CD4-positive, CD25-positive, alpha-beta regulatory T cell (primary cell): ENCODE measurements around the gene KLHL6. TPM values are rescaled to one million over a fixed set of nuclear protein-coding genes. Genes with fewer than 3 reads are reported as not detected.
"Not testable (repeated sequence)": the region's sequence is repeated elsewhere in the genome, so short reads cannot be mapped to it uniquely, and the experiment has no call there.

ENCODE experiments used
- ATAC-seq, 2 donors: fragments of 150-1000 bp; cut with Tn5 transposase; one replicate each; pipeline ENCODE4 v1.10.0; 2021; ENCODE audit warnings: low read depth in 2 of 2, moderate number of reproducible peaks in 2 of 2, moderate library complexity in 1 of 2
- DNase-seq, 3 donors: peaks; one replicate each; pipeline versions ENCODE4 v3.0.0 to v3.0.0-alpha.2; 2012 to 2022; ENCODE audit warnings: mixed read lengths in 1 of 3
- H3K27ac ChIP-seq: one replicate; pipeline ENCODE4 v1.7.0; 2013; ENCODE audit warnings: mild to moderate bottlenecking, low read length; ENCODE audit not compliant: insufficient read depth, poor library complexity, severe bottlenecking
- H3K27me3 ChIP-seq: one replicate; pipeline ENCODE4 v1.7.0; 2013; ENCODE audit warnings: low read length; ENCODE audit not compliant: control insufficient read depth, insufficient read depth
- H3K36me3 ChIP-seq: one replicate; pipeline ENCODE4 v1.7.0; 2013; ENCODE audit warnings: mild to moderate bottlenecking, low read length, moderate library complexity; ENCODE audit not compliant: control insufficient read depth, insufficient read depth
- H3K4me1 ChIP-seq: 2 replicates; pipeline ENCODE4 v1.7.0; 2013; ENCODE audit warnings: mild to moderate bottlenecking, low read length; ENCODE audit not compliant: insufficient read depth, control insufficient read depth, poor library complexity, severe bottlenecking
- H3K4me3 ChIP-seq: one replicate; pipeline ENCODE4 v1.7.0; 2013; ENCODE audit warnings: low read depth, mild to moderate bottlenecking, low read length, moderate library complexity
- H3K9me3 ChIP-seq, 2 experiments: 1 replicate in 1 of 2; 2 replicates in 1 of 2; pipeline ENCODE4 v1.7.0; 2013; ENCODE audit warnings: low read length in 2 of 2, mild to moderate bottlenecking in 1 of 2, moderate library complexity in 1 of 2; ENCODE audit not compliant: control insufficient read depth in 2 of 2
- H3K27ac Mint-ChIP-seq, 3 donors: one replicate each; pipeline ENCODE4 v1.8.0; 2020 to 2022; ENCODE audit warnings: mild to moderate bottlenecking in 3 of 3, mixed read lengths in 3 of 3, moderate library complexity in 2 of 3
- H3K27me3 Mint-ChIP-seq: one replicate; pipeline ENCODE4 v1.8.0; 2022; ENCODE audit warnings: mild to moderate bottlenecking, mixed read lengths
- H3K36me3 Mint-ChIP-seq: one replicate; pipeline ENCODE4 v1.8.0; 2020; ENCODE audit warnings: mixed read lengths
- H3K4me1 Mint-ChIP-seq, 4 donors: one replicate each; pipeline ENCODE4 v1.8.0; 2020 to 2022; ENCODE audit warnings: mixed read lengths in 4 of 4, mild to moderate bottlenecking in 1 of 4
- H3K4me3 Mint-ChIP-seq, 4 donors: one replicate each; pipeline ENCODE4 v1.8.0; 2020 to 2022; ENCODE audit warnings: mild to moderate bottlenecking in 4 of 4, mixed read lengths in 4 of 4, moderate library complexity in 3 of 4
- H3K9me3 Mint-ChIP-seq, 7 donors: one replicate each; pipeline ENCODE4 v1.8.0; 2020 to 2022; ENCODE audit warnings: mixed read lengths in 7 of 7, mild to moderate bottlenecking in 3 of 7, moderate library complexity in 2 of 7
- polyA plus RNA-seq, 4 donors: library from polyadenylated mRNA; unstranded; fragments of 300-500 nt; fragmentation: Illumina TruSeq; gene quantifications; one replicate each; pipeline ENCODE4 v1.2.3, GENCODE V29; 2021
- total RNA-seq: library from RNA; stranded (reverse); gene quantifications from one replicate; pipeline ENCODE4 v1.2.3, GENCODE V29; 2022

Gene KLHL6
- total and polyA plus RNA-seq, 5 donors from 2014 or later: 17.8 to 48.2 (median 20.4) TPM

GRCh38 chr3:183466575-183466974 lies 88.9 kb downstream of the KLHL6 start:
- Mint-ChIP-seq H3K4me3 (no peak overlapping the region), H3K27me3 (peaks cover 5% of the 10 kb centered on the region), H3K27ac (no peak overlapping the region), H3K4me1 (peaks cover 5 to 7% (median 6%) of the 10 kb centered on the region in 4 donors), H3K9me3 (no peaks in the 10 kb centered on the region), H3K36me3 (no peaks in the 10 kb centered on the region)
- H3K9me3 ChIP-seq: no peaks in the 10 kb centered on the region
- H3K36me3 ChIP-seq: no peaks in the 10 kb centered on the region
- H3K4me3 ChIP-seq: no peak overlapping the region
- ATAC-seq (no peak), DNase-seq (no peak)
- H3K27ac ChIP-seq: no peak overlapping the region
- H3K4me1 ChIP-seq: no peaks in the 10 kb centered on the region
- no peaks in the 10 kb centered on the region for H3K27me3 ChIP-seq

GRCh38 chr3:183465710-183466109 lies 89.8 kb downstream of the KLHL6 start:
- not testable (repeated sequence) for H3K36me3 Mint-ChIP-seq, H3K27ac Mint-ChIP-seq, H3K27me3 Mint-ChIP-seq, H3K4me1 ChIP-seq, H3K27ac ChIP-seq, H3K27me3 ChIP-seq, H3K9me3 Mint-ChIP-seq, H3K36me3 ChIP-seq, H3K4me1 Mint-ChIP-seq, H3K9me3 ChIP-seq, H3K4me3 Mint-ChIP-seq, DNase-seq, H3K4me3 ChIP-seq, ATAC-seq

GRCh38 chr3:183464480-183464879 lies 91.0 kb downstream of the KLHL6 start:
- no peaks in the 10 kb centered on the region for H3K36me3 ChIP-seq
- no peaks in the 10 kb centered on the region for H3K4me1 ChIP-seq
- no peak for DNase-seq
- peaks cover 8% of the 10 kb centered on the region for H3K27me3 Mint-ChIP-seq
- no peaks in the 10 kb centered on the region for H3K36me3 Mint-ChIP-seq
- H3K9me3 ChIP-seq: no peaks in the 10 kb centered on the region
- no peaks in the 10 kb centered on the region for H3K27me3 ChIP-seq
- no peak overlapping the region for H3K27ac ChIP-seq
- H3K9me3 Mint-ChIP-seq: no peaks in the 10 kb centered on the region
- no peak overlapping the region for H3K27ac Mint-ChIP-seq
- no peak overlapping the region for H3K4me3 ChIP-seq
- no peak for ATAC-seq
- no peak overlapping the region for H3K4me3 Mint-ChIP-seq
- peaks cover 5 to 7% (median 5%) of the 10 kb centered on the region in 4 donors for H3K4me1 Mint-ChIP-seq

GRCh38 chr3:183460081-183461055 lies 95.1 kb downstream of the KLHL6 start:
- H3K4me3 ChIP-seq: no peak overlapping the region
- no peaks in the 10 kb centered on the region for H3K27me3 ChIP-seq
- Mint-ChIP-seq H3K4me1 (no peaks in the 10 kb centered on the region), H3K27me3 (peaks cover 4% of the 10 kb centered on the region), H3K4me3 (no peak overlapping the region), H3K9me3 (peaks cover 0 to 2% (median 0%) of the 10 kb centered on the region in 7 donors), H3K27ac (no peak overlapping the region), H3K36me3 (no peaks in the 10 kb centered on the region)
- ATAC-seq (no peak), DNase-seq (no peak)
- H3K27ac ChIP-seq: no peak overlapping the region
- no peaks in the 10 kb centered on the region for H3K4me1 ChIP-seq
- H3K36me3 ChIP-seq: no peaks in the 10 kb centered on the region
- no peaks in the 10 kb centered on the region for H3K9me3 ChIP-seq

- no peak overlapping the region for H3K4me3 ChIP-seq
- Mint-ChIP-seq H3K4me3 (no peak overlapping the region), H3K36me3 (peaks cover 17% of the 10 kb centered on the region), H3K27me3 (no peaks in the 10 kb centered on the region), H3K9me3 (peaks cover 0 to 2% (median 0%) of the 10 kb centered on the region in 7 donors), H3K27ac (peak overlapping the region in 1 of 3 donors; percentile 8), H3K4me1 (peaks cover 0 to 2% (median under 1%) of the 10 kb centered on the region in 4 donors)
- H3K9me3 ChIP-seq: no peaks in the 10 kb centered on the region
- H3K27ac ChIP-seq: no peak overlapping the region
- H3K27me3 ChIP-seq: no peaks in the 10 kb centered on the region
- H3K4me1 ChIP-seq: no peaks in the 10 kb centered on the region
- H3K36me3 ChIP-seq: peaks cover 6% of the 10 kb centered on the region
- ATAC-seq (no peak), DNase-seq (no peak)
Observed at GRCh38 chr3:183455089-183455488, 100.4 kb downstream of the KLHL6 start.

- peaks cover 17% of the 10 kb centered on the region for H3K36me3 Mint-ChIP-seq
- ATAC-seq: no peak
Observed at GRCh38 chr3:183454064-183454463, 101.4 kb downstream of the KLHL6 start.

GRCh38 chr3:183449791-183450190 lies 105.7 kb downstream of the KLHL6 start:
- Histone ChIP-seq H3K9me3 (peaks cover 0 to 2% of the 10 kb centered on the region in 2 experiments), H3K4me1 (peaks cover 19% of the 10 kb centered on the region), H3K27ac (no peak overlapping the region), H3K27me3 (no peaks in the 10 kb centered on the region), H3K36me3 (peaks cover 6% of the 10 kb centered on the region), H3K4me3 (no peak overlapping the region)
- peaks cover 12% of the 10 kb centered on the region for H3K36me3 Mint-ChIP-seq
- no peaks in the 10 kb centered on the region for H3K9me3 Mint-ChIP-seq
- no peak overlapping the region for H3K27ac Mint-ChIP-seq
- peak overlapping the region in 2 of 4 donors; percentile 10 to 84 for H3K4me3 Mint-ChIP-seq
- H3K27me3 Mint-ChIP-seq: no peaks in the 10 kb centered on the region
- peaks cover 8 to 27% (median 18%) of the 10 kb centered on the region in 4 donors for H3K4me1 Mint-ChIP-seq
- no peak for DNase-seq
- no peak for ATAC-seq

More at GRCh38 chr3:183454064-183454463, 101.4 kb downstream of the KLHL6 start:
- DNase-seq: no peak
- Histone ChIP-seq H3K4me3 (no peak overlapping the region), H3K27me3 (no peaks in the 10 kb centered on the region), H3K4me1 (peaks cover 7% of the 10 kb centered on the region), H3K36me3 (peaks cover 6% of the 10 kb centered on the region), H3K27ac (no peak overlapping the region), H3K9me3 (no peaks in the 10 kb centered on the region)
- Mint-ChIP-seq H3K27ac (no peak overlapping the region), H3K4me3 (no peak overlapping the region), H3K9me3 (peaks cover 0 to 2% (median 0%) of the 10 kb centered on the region in 7 donors), H3K4me1 (peaks cover 0 to 9% (median 1%) of the 10 kb centered on the region in 4 donors), H3K27me3 (no peaks in the 10 kb centered on the region)
